GM18511 (cell line): Measurements from ENCODE around the gene FSTL1.

Experiments
- ATAC-seq: cut with Tn5 transposase; IDR thresholded peaks from one replicate; pipeline ENCODE4 v1.9.1; 2021; ENCODE audit warnings: mild to moderate bottlenecking, moderate library complexity; ENCODE audit not compliant: unreplicated experiment

FSTL1 gene

GRCh38 chr3:120364101-120364500 lies 86.7 kb downstream of the FSTL1 start:
- no peak for ATAC-seq

- ATAC-seq: no peak
Measured at GRCh38 chr3:120357807-120358206, 93.0 kb downstream of the FSTL1 start.

GRCh38 chr3:120355486-120355885 lies 95.3 kb downstream of the FSTL1 start:
- no peak for ATAC-seq

DNA sequence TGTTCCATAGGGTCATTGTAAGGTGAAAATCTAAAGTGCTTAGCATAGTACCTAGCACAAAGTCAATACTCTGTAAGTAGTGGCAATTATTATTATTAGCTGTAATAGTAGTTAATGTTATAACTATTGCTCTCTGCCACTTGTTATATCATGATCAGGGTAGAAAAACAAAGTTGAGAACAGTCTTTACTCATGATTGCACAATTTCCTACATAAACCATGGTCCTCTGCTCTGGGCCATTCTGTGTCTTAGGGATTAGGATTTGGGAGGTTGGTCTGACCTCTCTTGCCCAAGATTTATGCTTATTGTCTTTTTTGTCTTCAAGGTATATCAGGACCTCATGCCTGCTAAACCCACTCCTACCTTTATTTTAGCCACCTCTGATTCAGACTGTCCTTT lies 97.3 kb downstream of the FSTL1 start:
- no peak for ATAC-seq

- no peak for ATAC-seq
Measured at GRCh38 chr3:120352017-120352416, 98.8 kb downstream of the FSTL1 start.

DNA sequence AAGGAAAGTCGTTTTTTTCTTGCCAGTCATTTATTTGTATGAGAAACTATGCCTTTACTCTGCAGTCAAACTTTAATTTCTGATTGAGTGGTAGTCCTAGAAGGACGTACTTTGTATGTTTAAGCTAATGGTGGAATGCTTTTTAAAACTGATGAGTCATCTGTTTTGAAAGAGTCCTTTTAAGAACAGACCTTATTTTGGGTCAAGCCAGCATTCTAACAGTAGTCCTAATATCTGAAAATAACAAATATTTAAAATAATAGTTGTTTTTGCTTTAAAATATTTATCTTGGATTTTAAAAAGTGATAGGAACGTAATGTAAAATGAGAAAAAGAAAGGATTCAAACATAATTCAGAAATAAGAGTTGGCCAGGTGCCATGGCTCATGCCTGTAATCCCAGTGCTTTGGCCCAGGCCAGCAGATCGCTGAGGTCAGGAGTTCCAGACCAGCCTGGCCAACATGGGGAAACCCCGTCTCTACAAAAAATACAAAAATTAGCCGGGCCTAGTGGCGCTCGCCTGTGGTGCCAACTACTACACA lies 100.3 kb downstream of the FSTL1 start:
- ATAC-seq: no peak

DNA sequence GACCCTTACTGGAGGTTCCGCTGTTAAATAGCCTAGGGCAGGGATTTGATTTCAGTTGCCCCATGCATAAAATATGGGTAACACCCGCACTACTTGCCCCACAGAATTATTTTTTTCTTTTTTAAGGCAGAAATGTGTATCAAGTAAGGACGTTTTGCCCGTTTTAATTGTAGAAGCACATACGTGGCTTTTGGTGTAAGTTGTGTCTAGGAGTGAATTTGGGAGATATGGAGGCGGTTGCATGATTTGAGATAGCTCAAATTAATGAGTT lies 101.0 kb downstream of the FSTL1 start:
- ATAC-seq: no peak

GRCh38 chr3:120348991-120349854 lies 101.6 kb downstream of the FSTL1 start, which contains the start of gene LRRC58:
Gene LRRC58 (minus strand): TSS chr3:120349354. CDS start chr3:120349243, 111 bp downstream.
- ATAC-seq: peak; percentile 87

GRCh38 chr3:120348065-120348990 lies 102.5 kb downstream of the FSTL1 start:
- peak; percentile 61 for ATAC-seq

DNA sequence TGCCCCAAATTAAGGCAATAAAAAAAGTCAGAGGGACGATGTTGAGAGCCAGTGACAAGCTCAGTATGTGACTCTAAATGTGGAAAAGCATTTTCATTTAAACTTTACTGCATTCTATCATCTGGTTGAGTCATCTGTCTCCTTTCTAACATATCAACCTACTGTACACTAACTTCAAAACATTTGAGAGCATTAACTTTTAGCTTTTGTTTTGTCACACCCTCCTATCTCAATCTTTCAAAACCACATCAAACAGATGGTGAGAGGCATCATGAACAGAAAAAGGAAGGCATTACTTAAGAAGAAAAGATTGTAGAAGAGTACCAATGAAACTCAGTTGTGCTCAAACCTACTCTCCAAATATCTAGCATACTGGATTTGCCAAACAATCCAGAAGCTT lies 106.4 kb downstream of the FSTL1 start:
- ATAC-seq: no peak
